Thymus (tissue), 11 donors: ENCODE measurements around the gene KCTD2. TPM values are rescaled to one million over a fixed set of nuclear protein-coding genes. Genes with fewer than 3 reads are reported as not detected.

Experiments used
- DNase-seq, 9 donors: peaks; one replicate each; pipeline ENCODE4 v3.0.0-alpha.2; 2013; ENCODE audit warnings: low spot score in 9 of 9, low read depth in 6 of 9, missing footprints in 1 of 9
- H3K27ac ChIP-seq, 2 donors: one replicate each; pipeline ENCODE4 v1.5.1; 2013; ENCODE audit warnings: control low read depth in 1 of 2, low read depth in 1 of 2, low read length in 1 of 2, mild to moderate bottlenecking in 1 of 2, moderate library complexity in 1 of 2
- H3K27me3 ChIP-seq, 2 donors: one replicate each; pipeline ENCODE4 v1.5.1; 2013; ENCODE audit warnings: low read length in 1 of 2; ENCODE audit not compliant: control insufficient read depth in 2 of 2, insufficient read depth in 1 of 2
- H3K36me3 ChIP-seq, 2 donors: one replicate each; pipeline ENCODE4 v1.5.1; 2013; ENCODE audit warnings: low read length in 1 of 2, mild to moderate bottlenecking in 1 of 2, moderate library complexity in 1 of 2; ENCODE audit not compliant: control insufficient read depth in 2 of 2, insufficient read depth in 2 of 2
- H3K4me1 ChIP-seq, 2 donors: one replicate each; pipeline ENCODE4 v1.5.1; 2013; ENCODE audit warnings: low read length in 2 of 2; ENCODE audit not compliant: control insufficient read depth in 2 of 2, insufficient read depth in 2 of 2
- H3K4me3 ChIP-seq, 2 donors: one replicate each; pipeline ENCODE4 v1.5.1; 2013; ENCODE audit warnings: low read length in 2 of 2, control low read depth in 1 of 2, mild to moderate bottlenecking in 1 of 2
- H3K9me3 ChIP-seq, 2 donors: one replicate each; pipeline ENCODE4 v1.5.1; 2013; ENCODE audit warnings: low read length in 1 of 2, mild to moderate bottlenecking in 1 of 2; ENCODE audit not compliant: control insufficient read depth in 2 of 2, insufficient read depth in 1 of 2
- WGBS: extraction: QIAGEN DNeasy Blood & Tissue Kit; methylation state at CpG from one replicate; pipeline ENCODE4 v1.1.7; 2013; 5-methylcytosine and 5-hydroxymethylcytosine counted together
- polyA plus RNA-seq: library from polyadenylated mRNA; stranded (reverse); fragments of 200-250 nt; gene quantifications from one replicate; pipeline ENCODE4 v1.2.3, GENCODE V29; 2013
- total RNA-seq: library from RNA; stranded (reverse); fragments of 120-200 nt; gene quantifications from one replicate; pipeline ENCODE4 v1.2.4, GENCODE V29; 2013
- donor health status: healthy.

Gene KCTD2
- total and polyA plus RNA-seq, 2 donors = 10.0 to 20.4 TPM

DNA sequence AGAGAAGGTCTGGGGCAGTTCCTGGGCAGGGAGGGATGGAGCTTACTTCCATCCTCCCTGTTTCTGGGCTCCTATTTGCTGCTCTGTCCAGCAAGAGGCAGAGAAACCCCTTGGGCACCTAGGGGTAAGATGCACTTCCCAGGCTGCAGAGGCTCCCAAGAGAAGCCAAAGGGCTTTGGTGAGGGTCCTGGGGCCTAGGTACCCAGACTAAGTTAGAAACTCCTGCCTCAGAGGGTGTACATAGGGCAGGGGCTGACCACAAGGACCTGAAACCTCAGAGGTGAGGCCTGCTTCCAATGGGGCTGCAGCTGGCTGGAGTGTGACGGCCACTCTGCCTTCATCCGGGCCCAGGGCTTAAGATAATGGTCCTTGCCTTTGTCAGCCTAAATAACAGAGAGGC lies 61.2 kb downstream of the KCTD2 start:
- H3K27me3 ChIP-seq = peaks cover 0 to 17% of the 10 kb centered on the region in 2 donors
- no peaks in the 10 kb centered on the region for H3K9me3 ChIP-seq
- H3K27ac ChIP-seq = no peak overlapping the region
- H3K36me3 ChIP-seq = peaks cover 0 to 5% of the 10 kb centered on the region in 2 donors
- peaks cover 15 to 21% of the 10 kb centered on the region in 2 donors for H3K4me1 ChIP-seq
- no peak for DNase-seq
- H3K4me3 ChIP-seq = no peak overlapping the region
- WGBS = 96% methylated on average over 2 of the region's 2 CpGs

DNA sequence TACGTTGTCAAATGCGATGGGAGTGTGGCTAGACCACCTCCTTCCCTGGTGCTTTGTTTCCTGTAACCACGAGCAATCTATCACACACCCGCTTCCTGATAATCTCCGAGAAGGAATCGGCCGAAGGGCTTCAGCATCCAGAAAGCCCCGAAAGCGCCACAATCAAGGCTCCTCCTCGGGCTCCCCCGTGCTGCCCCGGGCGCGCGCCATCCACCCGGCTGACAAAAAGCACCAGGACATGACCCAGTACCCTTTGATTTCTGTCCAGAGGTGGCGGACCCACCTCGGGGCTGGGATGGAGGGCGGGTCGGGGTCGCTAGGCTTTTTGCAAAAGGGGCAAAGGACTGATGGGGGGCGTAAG lies 62.0 kb downstream of the KCTD2 start:
- Histone ChIP-seq H3K27me3 (peaks cover 0 to 17% of the 10 kb centered on the region in 2 donors), H3K4me3 (peak overlapping the region; percentile 89 to 93), H3K4me1 (peaks cover 15 to 26% of the 10 kb centered on the region in 2 donors), H3K9me3 (no peaks in the 10 kb centered on the region), H3K36me3 (peaks cover 4 to 5% of the 10 kb centered on the region in 2 donors), H3K27ac (no peak overlapping the region)
- 3% methylated on average over 22 of the region's 22 CpGs for WGBS
- no peak for DNase-seq

DNA sequence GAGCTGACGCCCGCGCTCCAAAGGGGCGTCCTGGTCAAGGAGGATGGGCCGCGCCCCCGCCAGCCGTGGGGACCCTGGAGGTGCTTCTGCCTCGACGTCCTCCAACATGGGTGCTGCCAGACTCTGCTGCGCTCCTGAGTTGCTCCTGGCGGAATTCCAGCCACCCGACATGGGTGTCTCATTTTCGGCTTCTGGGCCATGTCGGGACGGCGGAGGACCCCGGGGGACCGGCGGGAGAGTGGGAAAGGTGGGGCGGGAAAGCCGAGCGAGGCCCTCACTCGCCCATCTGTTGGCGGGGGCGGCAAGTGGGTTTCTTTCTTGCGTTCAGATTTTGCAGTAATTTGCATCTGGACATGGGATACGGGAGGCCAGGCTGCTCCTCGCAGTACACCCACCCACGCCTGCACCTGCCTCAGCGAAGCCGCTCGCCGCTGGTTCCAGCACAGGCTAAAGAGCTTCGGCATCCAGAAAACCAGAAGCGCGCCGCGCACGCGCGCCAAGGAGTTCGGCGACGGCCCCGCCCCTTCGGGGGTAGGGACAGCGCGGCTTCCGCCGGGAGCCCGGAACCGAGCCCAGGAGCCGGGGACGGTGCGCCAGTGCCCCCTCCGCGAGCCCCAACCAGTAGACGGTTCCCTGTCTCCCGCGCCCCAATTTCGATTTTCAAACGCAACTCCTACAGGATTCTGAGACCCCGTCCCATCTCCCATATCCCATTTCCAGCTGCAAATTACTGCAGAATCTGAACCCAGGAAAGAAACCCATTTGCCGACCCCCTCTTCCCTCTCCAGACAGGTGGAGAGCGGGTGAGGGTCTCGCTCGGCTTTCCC lies 62.6 kb downstream of the KCTD2 start, which contains the start of gene ARMC7:
ARMC7 (plus strand) TSS at position 563 of the 827 bp plus-strand sequence. CDS start 320 bp downstream, outside the sequence.
- under 1% methylated on average over 68 of the region's 68 CpGs for WGBS
- H3K9me3 ChIP-seq = no peaks in the 10 kb centered on the region
- H3K27me3 ChIP-seq = peaks cover 0 to 17% of the 10 kb centered on the region in 2 donors
- H3K27ac ChIP-seq = peak within 1 kb of the TSS; percentile 68 to 77
- DNase-seq = peak; percentile 63 to 92 (median 83)
- H3K36me3 ChIP-seq = peaks cover 4 to 5% of the 10 kb centered on the region in 2 donors
- H3K4me3 ChIP-seq = peak within 1 kb of the TSS; percentile 89 to 93
- peaks cover 18 to 30% of the 10 kb centered on the region in 2 donors for H3K4me1 ChIP-seq

DNA sequence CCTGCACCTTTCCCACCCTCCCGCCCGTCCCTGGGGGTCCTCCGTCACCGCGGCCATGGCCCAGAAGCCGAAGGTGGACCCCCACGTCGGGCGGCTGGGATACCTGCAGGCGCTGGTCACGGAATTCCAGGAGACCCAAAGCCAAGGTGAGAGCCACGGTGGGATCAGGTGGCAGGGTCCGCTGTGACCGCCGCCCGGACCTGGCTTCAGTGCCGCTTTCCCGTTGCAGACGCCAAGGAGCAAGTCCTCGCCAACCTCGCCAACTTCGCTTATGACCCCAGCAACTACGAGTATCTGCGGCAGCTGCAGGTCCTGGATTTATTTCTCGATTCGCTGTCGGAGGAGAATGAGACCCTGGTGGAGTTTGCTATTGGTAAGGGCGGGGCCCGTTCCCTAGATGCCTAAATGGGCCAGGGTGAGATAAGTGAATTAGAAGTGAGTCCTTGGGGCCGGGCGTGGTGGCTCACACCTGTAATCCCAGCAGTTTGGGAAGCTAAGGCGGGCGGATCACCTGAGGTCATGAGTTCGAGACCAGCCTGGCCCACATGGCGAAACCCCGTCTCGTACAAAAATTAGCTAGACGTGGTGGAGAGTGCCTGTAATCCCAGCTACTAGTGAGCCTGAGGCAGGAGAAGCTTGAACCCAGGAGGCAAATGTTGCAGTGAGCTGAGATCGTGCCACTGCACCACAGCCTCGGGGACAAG lies 63.4 kb downstream of the KCTD2 start:
- DNase-seq = peak in 2 of 9 donors; percentile 23 to 43
- Histone ChIP-seq H3K4me3 (peak overlapping the region; percentile 89 to 93), H3K27me3 (peaks cover 0 to 16% of the 10 kb centered on the region in 2 donors), H3K4me1 (peaks cover 21 to 35% of the 10 kb centered on the region in 2 donors), H3K36me3 (peaks cover 5 to 8% of the 10 kb centered on the region in 2 donors), H3K27ac (peak overlapping the region in 1 of 2 donors; percentile 68), H3K9me3 (no peaks in the 10 kb centered on the region)
- WGBS = 29% methylated on average over 40 of the region's 40 CpGs

DNA sequence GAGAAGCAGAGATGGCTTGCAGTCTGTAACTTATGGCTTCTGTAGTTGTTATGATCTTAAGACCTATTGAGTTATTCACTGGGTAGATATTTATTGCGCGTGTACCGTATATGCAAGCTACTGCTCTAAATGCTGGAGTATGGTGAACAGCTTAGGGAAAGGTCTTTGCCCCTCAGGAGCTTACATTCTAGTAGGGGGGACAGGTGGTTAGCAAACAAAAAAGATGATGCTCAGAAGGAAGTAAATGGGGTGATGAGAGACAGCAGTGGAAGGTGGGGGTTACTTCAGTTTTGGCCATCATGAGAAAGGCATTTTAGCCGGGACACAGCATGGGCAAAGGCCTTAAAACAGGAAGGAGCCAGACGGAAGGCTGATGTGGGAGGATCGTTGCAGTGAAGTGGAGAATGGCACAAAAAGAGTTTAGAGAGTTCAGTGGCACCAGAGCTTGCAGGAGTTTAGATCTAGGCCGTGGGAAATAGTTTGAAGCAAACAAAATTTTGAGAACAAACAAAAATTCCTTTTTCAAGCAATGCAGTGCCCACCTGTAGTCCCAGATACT lies 64.8 kb downstream of the KCTD2 start:
- H3K27ac ChIP-seq = no peak overlapping the region
- no peaks in the 10 kb centered on the region for H3K9me3 ChIP-seq
- WGBS = 95% methylated on average over 7 of the region's 7 CpGs
- DNase-seq = no peak
- peaks cover 21 to 35% of the 10 kb centered on the region in 2 donors for H3K4me1 ChIP-seq
- H3K27me3 ChIP-seq = peaks cover 0 to 16% of the 10 kb centered on the region in 2 donors
- peaks cover 12 to 15% of the 10 kb centered on the region in 2 donors for H3K36me3 ChIP-seq
- no peak overlapping the region for H3K4me3 ChIP-seq

DNA sequence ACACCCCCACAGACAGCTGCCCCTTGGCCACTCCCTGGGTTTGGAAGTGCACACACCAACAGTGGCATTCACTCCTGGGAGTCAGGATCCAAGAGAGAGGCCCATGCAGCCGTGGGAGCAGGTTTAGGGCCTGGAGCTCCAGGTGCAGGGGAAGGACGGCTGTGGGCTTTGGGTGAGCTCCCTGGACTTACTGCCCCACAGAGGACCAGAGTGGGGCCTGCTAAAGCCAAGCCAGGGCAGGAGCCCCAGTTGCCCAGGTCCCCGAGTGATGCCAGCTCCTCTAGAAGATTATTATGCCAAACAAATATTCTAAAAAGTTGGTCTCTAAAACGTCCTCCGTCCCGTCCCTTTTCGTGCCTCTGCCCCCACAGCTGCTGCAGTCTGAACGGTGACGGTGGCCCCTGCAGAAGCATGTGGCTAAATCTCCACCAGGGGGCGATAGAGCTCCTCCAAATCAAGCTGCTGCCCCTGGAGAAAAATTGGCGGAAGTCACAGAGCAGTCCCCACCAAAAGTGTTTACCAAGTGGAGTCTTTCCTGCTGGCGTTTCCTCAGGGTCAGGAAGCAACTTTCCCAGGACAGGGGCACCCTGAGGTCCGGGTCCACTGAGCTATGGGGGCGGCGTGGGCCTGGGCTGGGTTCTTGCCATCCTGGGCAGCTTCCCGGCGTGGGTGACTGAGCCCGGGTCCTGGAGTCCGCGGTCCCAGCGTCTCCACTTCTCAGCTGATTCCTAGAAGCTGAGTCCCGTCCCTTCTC lies 67.0 kb downstream of the KCTD2 start:
- H3K9me3 ChIP-seq = no peaks in the 10 kb centered on the region
- H3K36me3 ChIP-seq = peaks cover 19% of the 10 kb centered on the region in 2 donors
- H3K4me3 ChIP-seq = peak overlapping the region; percentile 47 to 70
- WGBS = 7% methylated on average over 22 of the region's 22 CpGs
- peak; percentile 78 to 97 (median 94) for DNase-seq
- peak overlapping the region; percentile 78 to 88 for H3K27ac ChIP-seq
- peaks cover 17 to 30% of the 10 kb centered on the region in 2 donors for H3K4me1 ChIP-seq
- H3K27me3 ChIP-seq = peaks cover 0 to 7% of the 10 kb centered on the region in 2 donors

DNA sequence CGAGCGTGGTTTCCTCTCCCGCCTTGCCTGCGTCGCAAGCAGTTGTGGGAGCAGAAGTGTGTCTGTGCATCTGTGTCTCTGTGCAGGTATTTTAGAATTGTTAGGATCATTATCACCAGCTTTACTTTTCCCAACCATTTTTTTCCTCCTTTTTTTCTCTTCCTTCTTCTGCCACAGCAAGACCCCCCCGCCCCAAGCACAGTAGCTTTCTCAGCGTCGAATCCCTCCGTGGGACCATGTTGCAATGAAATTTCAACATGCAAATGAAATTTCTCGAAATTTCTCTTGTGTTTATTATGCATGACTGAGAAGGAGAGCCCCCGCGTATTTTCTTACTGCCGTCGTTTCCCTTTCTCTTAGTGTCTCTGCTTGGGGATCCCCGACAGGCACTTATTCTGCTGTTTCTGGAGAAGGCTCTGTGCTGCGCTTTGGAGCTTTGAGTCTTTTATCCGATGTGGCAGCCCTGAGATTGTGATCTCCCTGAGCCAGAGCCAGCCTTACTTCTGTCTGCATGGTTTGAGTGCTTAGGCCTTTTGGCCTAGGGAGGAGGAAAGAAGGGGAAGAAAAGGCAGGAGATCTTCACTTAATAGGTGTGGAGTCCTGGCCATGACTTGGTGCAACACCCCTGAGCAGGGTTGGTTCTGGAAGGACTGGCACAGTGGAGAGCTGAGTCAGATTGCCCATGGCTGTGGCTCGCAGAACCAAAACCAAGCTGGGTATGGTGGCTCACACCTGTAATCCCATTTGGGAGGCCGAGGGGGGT lies 67.7 kb downstream of the KCTD2 start:
- Histone ChIP-seq H3K27ac (peak overlapping the region; percentile 78 to 88), H3K27me3 (peaks cover 0 to 2% of the 10 kb centered on the region in 2 donors), H3K4me1 (peaks cover 15 to 25% of the 10 kb centered on the region in 2 donors)

More for the DNA sequence above, 67.7 kb downstream of the KCTD2 start:
- no peak for DNase-seq
- H3K36me3 ChIP-seq = peaks cover 19 to 20% of the 10 kb centered on the region in 2 donors
- 43% methylated on average over 19 of the region's 19 CpGs for WGBS
- H3K4me3 ChIP-seq = peak overlapping the region; percentile 47 to 70
- H3K9me3 ChIP-seq = no peaks in the 10 kb centered on the region
